HEK293 (cell line): Measurements from ENCODE around the gene FOXL2.

ENCODE experiments used
- CTCF ChIA-PET: fragments of 350-600 bp; formaldehyde crosslinking; extraction: SDS; loops from one replicate; lab custom pipeline; 2021; ENCODE audit warnings: antibody characterized with exemption; lab: Yijun Ruan, JAX
- POLR2A ChIA-PET: fragments of 300-600 bp; formaldehyde crosslinking; extraction: SDS; loops from one replicate; lab custom pipeline; 2020; ENCODE audit warnings: antibody characterized with exemption, inconsistent platforms; lab: Yijun Ruan, JAX
- H3K27ac ChIP-seq: fragments of 200-500 bp; sonication (Bioruptor generic); 2 replicates; pipeline ENCODE4 v1.5.1; 2014; ENCODE audit warnings: low read depth, low read length, control low read depth, inconsistent platforms; ENCODE audit errors: extremely low read depth
- H3K36me3 ChIP-seq, 2 experiments: fragments of 200-500 bp in 1 of 2; sonication (Bioruptor generic) in 1 of 2; 1 replicate in 1 of 2; 2 replicates in 1 of 2; pipeline ENCODE4 v1.5.1; 2014 to 2017; ENCODE audit warnings: inconsistent platforms in 2 of 2, low read length in 2 of 2; ENCODE audit not compliant: control insufficient read depth in 2 of 2, insufficient read depth in 1 of 2
- H3K4me1 ChIP-seq: fragments of 200-500 bp; sonication (Bioruptor generic); 2 replicates; pipeline ENCODE4 v1.5.1; 2014; ENCODE audit warnings: mild to moderate bottlenecking, low read length, inconsistent platforms; ENCODE audit not compliant: control insufficient read depth, insufficient read depth
- H3K4me3 ChIP-seq: 2 replicates; pipeline ENCODE4 v1.5.1; 2011; ENCODE audit warnings: low read depth, mild to moderate bottlenecking, control low read depth, low read length, moderate library complexity
- H3K9me3 ChIP-seq: fragments of 200-500 bp; sonication (Bioruptor generic); 2 replicates; pipeline ENCODE4 v1.5.1; 2014; ENCODE audit warnings: low read depth, low read length, inconsistent platforms; ENCODE audit not compliant: control insufficient read depth, insufficient read depth
- BCL11B ChIP-seq: fragments of 450-650 bp; formaldehyde crosslinking; IDR thresholded peaks from 2 replicates; pipeline ENCODE4 v1.5.1; 2016; ENCODE audit warnings: low read depth, missing biosample characterization, missing genetic modification characterization
- IKZF3 ChIP-seq: fragments of 450-650 bp; IDR thresholded peaks from 2 replicates; pipeline ENCODE4 v1.5.0; 2018; ENCODE audit warnings: missing biosample characterization, mild to moderate bottlenecking, missing genetic modification characterization, moderate library complexity
- KLF17 ChIP-seq: fragments of 450-650 bp; formaldehyde crosslinking; IDR thresholded peaks from 2 replicates; pipeline ENCODE4 v1.5.1; 2016; ENCODE audit warnings: missing biosample characterization, missing genetic modification characterization
- KLF7 ChIP-seq: fragments of 450-650 bp; formaldehyde crosslinking; IDR thresholded peaks from 2 replicates; pipeline ENCODE4 v1.5.1; 2016; ENCODE audit warnings: missing biosample characterization, missing genetic modification characterization, borderline replicate concordance
- KLF9 ChIP-seq: fragments of 450-650 bp; formaldehyde crosslinking; IDR thresholded peaks from 2 replicates; pipeline ENCODE4 v1.5.1; 2016; ENCODE audit warnings: missing biosample characterization, missing genetic modification characterization, low read depth
- OSR2 ChIP-seq: fragments of 450-650 bp; formaldehyde crosslinking; IDR thresholded peaks from 2 replicates; pipeline ENCODE4 v1.5.1; 2016; ENCODE audit warnings: missing biosample characterization, missing genetic modification characterization
- PATZ1 ChIP-seq: fragments of 450-650 bp; formaldehyde crosslinking; IDR thresholded peaks from 2 replicates; pipeline ENCODE4 v1.5.1; 2016; ENCODE audit warnings: missing biosample characterization, missing genetic modification characterization
- PRDM1 ChIP-seq: fragments of 450-650 bp; formaldehyde crosslinking; IDR thresholded peaks from 2 replicates; pipeline ENCODE4; 2016; ENCODE audit warnings: missing biosample characterization, missing genetic modification characterization
- PRDM6 ChIP-seq: fragments of 450-650 bp; formaldehyde crosslinking; IDR thresholded peaks from 2 replicates; pipeline ENCODE4 v1.5.1; 2017; ENCODE audit warnings: missing biosample characterization, missing genetic modification characterization
- YY1 ChIP-seq: fragments of 450-650 bp; formaldehyde crosslinking; IDR thresholded peaks from 2 replicates; pipeline ENCODE4 v1.5.1; 2018; ENCODE audit warnings: missing biosample characterization, missing genetic modification characterization
- ZEB2 ChIP-seq: fragments of 450-650 bp; formaldehyde crosslinking; IDR thresholded peaks from 2 replicates; pipeline ENCODE4 v1.5.1; 2016; ENCODE audit warnings: missing biosample characterization, missing genetic modification characterization
- ZFHX2 ChIP-seq: fragments of 450-650 bp; formaldehyde crosslinking; conservative IDR thresholded peaks from 2 replicates; pipeline ENCODE4 v1.5.1; 2016; ENCODE audit warnings: missing biosample characterization, missing genetic modification characterization
- ZNF157 ChIP-seq: fragments of 450-650 bp; formaldehyde crosslinking; IDR thresholded peaks from 2 replicates; pipeline ENCODE4 v1.5.1; 2016; ENCODE audit warnings: missing biosample characterization, missing genetic modification characterization
- ZNF18 ChIP-seq: fragments of 450-650 bp; formaldehyde crosslinking; IDR thresholded peaks from 2 replicates; pipeline ENCODE4 v1.5.1; 2016; ENCODE audit warnings: missing biosample characterization, missing genetic modification characterization
- ZNF2 ChIP-seq: fragments of 450-650 bp; formaldehyde crosslinking; IDR thresholded peaks from 2 replicates; pipeline ENCODE4 v1.5.1; 2016; ENCODE audit warnings: missing biosample characterization, missing genetic modification characterization
- ZNF24 ChIP-seq: fragments of 450-650 bp; formaldehyde crosslinking; IDR thresholded peaks from 2 replicates; pipeline ENCODE4 v1.5.1; 2016; ENCODE audit warnings: missing biosample characterization, missing genetic modification characterization
- ZNF302 ChIP-seq: fragments of 450-650 bp; formaldehyde crosslinking; IDR thresholded peaks from 2 replicates; pipeline ENCODE4 v1.5.1; 2016; ENCODE audit warnings: missing biosample characterization, missing genetic modification characterization, low read depth
- ZNF629 ChIP-seq: fragments of 450-650 bp; formaldehyde crosslinking; IDR thresholded peaks from 2 replicates; pipeline ENCODE4 v1.5.1; 2017; ENCODE audit warnings: missing biosample characterization, missing genetic modification characterization
- ZSCAN30 ChIP-seq: fragments of 450-650 bp; IDR thresholded peaks from 2 replicates; pipeline ENCODE4 v1.5.1; 2018; ENCODE audit warnings: missing biosample characterization, mild to moderate bottlenecking, missing genetic modification characterization, moderate library complexity
- TF ChIP-seq, protein P1 (sequence below): fragments of 450-650 bp; formaldehyde crosslinking; IDR thresholded peaks from 2 replicates; pipeline ENCODE4 v1.5.1; 2017; ENCODE audit warnings: missing biosample characterization, missing genetic modification characterization
- TF ChIP-seq, protein P2 (sequence below): fragments of 450-650 bp; formaldehyde crosslinking; IDR thresholded peaks from 2 replicates; pipeline ENCODE4 v1.5.1; 2016; ENCODE audit warnings: missing biosample characterization, missing genetic modification characterization

FOXL2 gene

GRCh38 chr3:138915503-138916498 is 31.1 kb downstream of the FOXL2 start (continued):
- TF ChIP-seq ZSCAN30 (tag by site-specific recombination) = peak; percentile 65; the same call in 1 of the 2 replicates
- TF ChIP-seq ZNF629 (tag by site-specific recombination) = peak; percentile 44
- 0 out of 2 replicates have a peak, but pooled peaks have one; percentile 13 for TF ChIP-seq ZNF18 (tag by site-specific recombination)
- peak; percentile 21; the same call in 1 of the 2 replicates for TF ChIP-seq ZFHX2 (tag by site-specific recombination)
- TF ChIP-seq, protein P1, sequence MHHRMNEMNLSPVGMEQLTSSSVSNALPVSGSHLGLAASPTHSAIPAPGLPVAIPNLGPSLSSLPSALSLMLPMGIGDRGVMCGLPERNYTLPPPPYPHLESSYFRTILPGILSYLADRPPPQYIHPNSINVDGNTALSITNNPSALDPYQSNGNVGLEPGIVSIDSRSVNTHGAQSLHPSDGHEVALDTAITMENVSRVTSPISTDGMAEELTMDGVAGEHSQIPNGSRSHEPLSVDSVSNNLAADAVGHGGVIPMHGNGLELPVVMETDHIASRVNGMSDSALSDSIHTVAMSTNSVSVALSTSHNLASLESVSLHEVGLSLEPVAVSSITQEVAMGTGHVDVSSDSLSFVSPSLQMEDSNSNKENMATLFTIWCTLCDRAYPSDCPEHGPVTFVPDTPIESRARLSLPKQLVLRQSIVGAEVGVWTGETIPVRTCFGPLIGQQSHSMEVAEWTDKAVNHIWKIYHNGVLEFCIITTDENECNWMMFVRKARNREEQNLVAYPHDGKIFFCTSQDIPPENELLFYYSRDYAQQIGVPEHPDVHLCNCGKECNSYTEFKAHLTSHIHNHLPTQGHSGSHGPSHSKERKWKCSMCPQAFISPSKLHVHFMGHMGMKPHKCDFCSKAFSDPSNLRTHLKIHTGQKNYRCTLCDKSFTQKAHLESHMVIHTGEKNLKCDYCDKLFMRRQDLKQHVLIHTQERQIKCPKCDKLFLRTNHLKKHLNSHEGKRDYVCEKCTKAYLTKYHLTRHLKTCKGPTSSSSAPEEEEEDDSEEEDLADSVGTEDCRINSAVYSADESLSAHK (tag by site-specific recombination) = 0 out of 2 replicates have a peak, but pooled peaks have one; percentile 9
- TF ChIP-seq, protein P2, sequence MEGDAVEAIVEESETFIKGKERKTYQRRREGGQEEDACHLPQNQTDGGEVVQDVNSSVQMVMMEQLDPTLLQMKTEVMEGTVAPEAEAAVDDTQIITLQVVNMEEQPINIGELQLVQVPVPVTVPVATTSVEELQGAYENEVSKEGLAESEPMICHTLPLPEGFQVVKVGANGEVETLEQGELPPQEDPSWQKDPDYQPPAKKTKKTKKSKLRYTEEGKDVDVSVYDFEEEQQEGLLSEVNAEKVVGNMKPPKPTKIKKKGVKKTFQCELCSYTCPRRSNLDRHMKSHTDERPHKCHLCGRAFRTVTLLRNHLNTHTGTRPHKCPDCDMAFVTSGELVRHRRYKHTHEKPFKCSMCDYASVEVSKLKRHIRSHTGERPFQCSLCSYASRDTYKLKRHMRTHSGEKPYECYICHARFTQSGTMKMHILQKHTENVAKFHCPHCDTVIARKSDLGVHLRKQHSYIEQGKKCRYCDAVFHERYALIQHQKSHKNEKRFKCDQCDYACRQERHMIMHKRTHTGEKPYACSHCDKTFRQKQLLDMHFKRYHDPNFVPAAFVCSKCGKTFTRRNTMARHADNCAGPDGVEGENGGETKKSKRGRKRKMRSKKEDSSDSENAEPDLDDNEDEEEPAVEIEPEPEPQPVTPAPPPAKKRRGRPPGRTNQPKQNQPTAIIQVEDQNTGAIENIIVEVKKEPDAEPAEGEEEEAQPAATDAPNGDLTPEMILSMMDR (tag by site-specific recombination) = peak; percentile 89
- TF ChIP-seq KLF9 (tag by site-specific recombination) = peak; percentile 10; the same call in 1 of the 2 replicates
- TF ChIP-seq PATZ1 = peak; percentile 89
- peak; percentile 69; the same call in 1 of the 2 replicates for TF ChIP-seq KLF7
- peak; percentile 74; the same call in 1 of the 2 replicates for TF ChIP-seq ZEB2
- 0 out of 2 replicates have a peak, but pooled peaks have one; percentile 32 for TF ChIP-seq PRDM1 (tag by site-specific recombination)
- peak; percentile 81 for TF ChIP-seq IKZF3 (tag by site-specific recombination)

- H3K27ac ChIP-seq = no peak overlapping the region
- no peaks in the 10 kb centered on the region for H3K36me3 ChIP-seq
- no peaks in the 10 kb centered on the region for H3K4me1 ChIP-seq
- ChIA-PET POLR2A (interaction anchor here (0.5 to 2.7 kb wide), 17 partner anchors 7 to 1216 kb away, joined by 3 to 23 read pairs (median 5); partner anchors contain the start of genes CEP70, DBR1 and PIK3CB), CTCF (interaction anchor here (0.6 to 3.2 kb wide), 54 partner anchors 9 to 748 kb away, joined by 3 to 66 read pairs (median 4); partner anchors contain the start of genes CEP70 and PIK3CB)
- no peaks in the 10 kb centered on the region for H3K9me3 ChIP-seq
- peak overlapping the region; percentile 52 for H3K4me3 ChIP-seq
- TF ChIP-seq PRDM6 (tag by site-specific recombination) = no peak
- no peak for TF ChIP-seq ZNF302 (tag by site-specific recombination)
- TF ChIP-seq ZNF24 (tag by site-specific recombination) = no peak
- TF ChIP-seq ZNF2 (tag by site-specific recombination) = no peak
- TF ChIP-seq KLF17 (tag by site-specific recombination) = 0 out of 2 replicates have a peak, but pooled peaks have one; percentile 24
- no peak for TF ChIP-seq OSR2
- no peak for TF ChIP-seq ZNF157 (tag by site-specific recombination)
- TF ChIP-seq YY1 = no peak
- no peak for TF ChIP-seq BCL11B
Measured at GRCh38 chr3:138914870-138915502, 32.0 kb downstream of the FOXL2 start.
